ENCODE data around the gene ZNF789. TPM values are rescaled to one million over a fixed set of nuclear protein-coding genes. Genes with fewer than 3 reads are reported as not detected.

Gene ZNF789
- total and polyA plus RNA-seq, 9 of the 15 experiments (the other 6 are each of a cell fraction or from before 2014, with no cell fraction given), result 6.1 to 57.0 (median 24.8) TPM

GRCh38 chr7:99438573-99439480 is 33.9 kb upstream of the ZNF789 start, which contains the start of the genes CPSF4 and PTCD1 (continued):
- TF ChIP-seq ZNF280A (IDR thresholded peaks at IDR 0.05; ENCODE audit: low read depth, partially characterized antibody) (no peak), ZNF133 (CRISPR knock-in tag; IDR thresholded peaks at IDR 0.05) (0 out of 2 replicates have a peak, but pooled peaks have one; percentile 56), MEF2D (tag; conservative IDR thresholded peaks at IDR 0.05; ENCODE audit: low read depth) (no peak), SIRT6 (IDR thresholded peaks at IDR 0.05; ENCODE audit: low read depth, low read length) (no peak), AFF1 (IDR thresholded peaks at IDR 0.05; ENCODE audit: low read depth in 1 of 2, partially characterized antibody in 2 of 2) (no peak)

Data from K562 (cell line).